LNCAP (cell line): ENCODE results near the gene MLLT1.

ENCODE experiments used
- TF ChIP-seq, protein P1 (sequence below): fragments of 450-650 bp; IDR thresholded peaks from 2 replicates; pipeline ENCODE4 v1.5.1; 2017; ENCODE audit warnings: mild to moderate bottlenecking

The MLLT1 gene

GRCh38 chr19:6235031-6235951 is 44.5 kb downstream of the MLLT1 start:
- TF ChIP-seq, protein P1, sequence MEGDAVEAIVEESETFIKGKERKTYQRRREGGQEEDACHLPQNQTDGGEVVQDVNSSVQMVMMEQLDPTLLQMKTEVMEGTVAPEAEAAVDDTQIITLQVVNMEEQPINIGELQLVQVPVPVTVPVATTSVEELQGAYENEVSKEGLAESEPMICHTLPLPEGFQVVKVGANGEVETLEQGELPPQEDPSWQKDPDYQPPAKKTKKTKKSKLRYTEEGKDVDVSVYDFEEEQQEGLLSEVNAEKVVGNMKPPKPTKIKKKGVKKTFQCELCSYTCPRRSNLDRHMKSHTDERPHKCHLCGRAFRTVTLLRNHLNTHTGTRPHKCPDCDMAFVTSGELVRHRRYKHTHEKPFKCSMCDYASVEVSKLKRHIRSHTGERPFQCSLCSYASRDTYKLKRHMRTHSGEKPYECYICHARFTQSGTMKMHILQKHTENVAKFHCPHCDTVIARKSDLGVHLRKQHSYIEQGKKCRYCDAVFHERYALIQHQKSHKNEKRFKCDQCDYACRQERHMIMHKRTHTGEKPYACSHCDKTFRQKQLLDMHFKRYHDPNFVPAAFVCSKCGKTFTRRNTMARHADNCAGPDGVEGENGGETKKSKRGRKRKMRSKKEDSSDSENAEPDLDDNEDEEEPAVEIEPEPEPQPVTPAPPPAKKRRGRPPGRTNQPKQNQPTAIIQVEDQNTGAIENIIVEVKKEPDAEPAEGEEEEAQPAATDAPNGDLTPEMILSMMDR: no peak

DNA sequence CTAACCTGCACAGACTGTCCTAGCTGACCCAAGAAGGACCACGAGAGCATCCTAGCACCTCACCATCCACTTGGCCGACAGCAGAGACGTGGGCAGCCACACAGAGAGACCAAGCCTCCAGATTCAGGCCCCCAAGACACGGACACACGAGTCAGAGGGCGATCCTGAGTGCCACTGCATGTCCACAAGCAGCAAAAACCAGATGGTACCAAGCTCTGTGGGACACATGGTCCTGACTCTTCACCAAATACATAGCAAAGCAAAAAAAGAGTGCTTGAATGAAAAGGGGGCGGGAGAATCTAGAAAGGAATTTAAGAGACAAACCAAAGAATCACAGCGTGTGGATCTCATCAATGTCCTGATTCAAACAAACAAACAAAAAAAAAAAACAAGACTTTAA is 45.2 kb downstream of the MLLT1 start:
- TF ChIP-seq, protein P1: no peak

GRCh38 chr19:6233827-6234511 is 45.8 kb downstream of the MLLT1 start:
- TF ChIP-seq, protein P1: no peak

DNA sequence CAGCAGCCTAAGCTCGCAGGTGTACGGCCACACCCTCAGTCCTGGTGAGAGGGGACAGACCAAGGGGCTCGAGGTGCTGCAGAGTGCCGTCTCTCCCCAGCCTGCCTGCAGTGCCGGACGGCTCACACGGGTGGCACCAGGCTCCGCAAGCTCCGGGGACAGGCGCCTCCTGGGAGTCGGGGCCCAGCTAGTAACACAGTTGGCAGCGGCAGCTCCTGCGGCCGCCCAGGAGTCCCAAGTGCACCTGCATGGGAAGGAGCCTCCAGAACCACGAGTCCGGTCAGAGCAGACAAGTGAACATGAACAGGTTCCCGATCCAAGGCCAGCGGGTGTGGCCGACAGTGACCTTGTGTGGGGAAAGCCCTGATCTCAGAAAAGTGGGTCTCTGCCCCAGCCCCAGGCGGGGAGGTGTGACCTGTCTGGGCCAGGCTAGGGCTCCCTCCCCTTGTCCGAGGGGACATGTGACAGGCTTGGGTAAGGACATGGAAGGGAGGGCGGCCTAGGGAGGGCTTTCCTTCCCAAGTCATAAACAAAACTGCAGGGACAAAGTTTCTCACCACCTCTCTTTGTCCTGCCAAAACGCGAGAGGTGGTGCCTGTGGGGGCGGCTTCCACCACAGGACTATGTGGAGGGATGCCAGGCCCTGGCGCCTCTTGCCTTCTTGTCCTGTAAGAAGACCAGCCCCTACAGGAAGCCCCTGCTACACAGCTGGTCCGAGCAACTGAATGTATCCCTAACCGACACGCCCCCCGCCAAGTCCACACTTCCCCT is 46.5 kb downstream of the MLLT1 start:
- TF ChIP-seq, protein P1: no peak

DNA sequence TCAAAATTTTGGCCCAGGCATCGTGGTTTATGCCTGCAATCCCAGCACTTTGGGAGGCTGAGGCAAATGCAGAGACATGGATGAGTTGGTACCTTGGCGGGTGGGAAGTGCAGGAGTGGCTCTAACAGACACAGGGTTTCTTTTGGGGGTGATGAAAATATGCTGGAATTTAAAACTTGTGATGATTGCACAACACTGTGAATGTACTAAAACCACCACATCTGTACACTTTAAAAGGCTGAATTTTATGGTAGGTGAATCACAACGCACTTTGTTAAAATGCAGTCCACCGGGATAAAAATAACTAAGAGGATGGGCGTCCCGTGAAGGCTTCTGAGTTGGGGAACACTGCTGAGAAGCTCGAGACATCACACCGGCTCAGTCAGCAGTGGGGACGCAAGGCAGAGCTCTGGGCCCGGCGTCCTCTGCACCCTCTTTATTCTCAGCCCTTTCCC is 47.1 kb downstream of the MLLT1 start:
- TF ChIP-seq, protein P1: no peak

DNA sequence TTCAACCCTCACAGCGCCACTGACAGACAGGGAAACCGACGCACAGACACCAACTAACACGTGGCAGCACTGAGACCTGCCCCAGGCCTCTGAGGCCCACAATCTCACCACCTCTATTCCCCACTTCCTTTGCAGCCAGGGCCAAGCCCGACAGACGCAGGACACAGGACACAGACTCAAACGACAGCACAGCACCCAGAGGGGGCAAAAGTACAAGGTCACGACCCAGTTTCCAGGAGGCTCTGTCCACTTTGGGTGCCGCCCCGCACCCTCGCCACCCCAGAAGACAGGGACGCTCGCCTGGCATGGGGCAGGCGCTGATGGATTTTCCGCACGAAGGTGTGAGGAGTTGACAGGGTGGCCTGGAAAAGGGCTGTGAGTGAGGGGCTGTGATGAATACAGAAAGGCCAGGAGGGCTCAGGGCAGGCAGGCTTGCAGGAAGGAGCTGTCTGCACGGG is 48.8 kb downstream of the MLLT1 start:
- TF ChIP-seq, protein P1: no peak

DNA sequence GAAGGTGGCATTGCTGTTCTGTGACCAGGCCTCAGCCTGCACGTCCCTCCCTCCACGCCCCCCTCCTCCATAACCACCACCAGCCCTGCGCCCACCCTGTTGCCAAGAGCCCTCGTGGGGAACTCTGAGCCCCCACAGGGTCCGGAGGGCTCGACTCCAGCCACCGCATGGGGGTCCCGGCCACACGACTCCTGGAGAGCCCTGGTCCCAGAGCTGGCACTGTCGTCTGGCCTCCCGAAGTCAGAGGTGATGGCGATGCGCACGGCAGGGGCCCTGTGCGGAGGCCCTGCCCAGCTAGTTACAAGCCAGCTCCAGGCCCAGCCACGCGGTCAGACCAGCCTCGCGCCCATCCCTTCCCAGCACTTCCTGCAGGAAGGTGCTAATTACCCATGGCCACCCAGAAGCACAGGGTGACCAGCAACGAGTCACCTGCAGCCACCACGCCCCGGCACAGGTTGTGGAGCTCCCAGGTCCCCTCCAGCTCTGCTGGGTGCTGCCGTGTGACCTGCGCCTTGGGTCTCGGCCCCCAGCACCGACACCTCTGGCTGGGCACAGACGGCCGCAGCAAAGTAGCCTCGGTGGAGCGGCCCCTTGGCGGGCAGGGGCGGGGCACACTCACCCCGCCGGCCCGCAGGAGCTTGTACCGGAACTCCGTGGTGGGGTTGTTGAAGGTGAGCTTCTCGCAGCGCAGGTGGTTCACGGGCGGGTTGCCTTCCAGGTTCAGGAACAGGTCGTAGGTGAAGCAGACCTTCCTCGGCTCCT is 49.6 kb downstream of the MLLT1 start:
- TF ChIP-seq, protein P1: no peak
